DMS53 treated with DMSO at 0.1 percent for 48 hours (cell line): ENCODE results near the gene YIF1A.

Experiments used
- DNase-seq: peaks from one replicate; lab custom pipeline; 2025; ENCODE audit not compliant: unreplicated experiment; lab: John Stamatoyannopoulos, UW

The YIF1A gene

GRCh38 chr11:66248903-66249302, 40.0 kb downstream of the YIF1A start:
- DNase-seq, result no peak

DNA sequence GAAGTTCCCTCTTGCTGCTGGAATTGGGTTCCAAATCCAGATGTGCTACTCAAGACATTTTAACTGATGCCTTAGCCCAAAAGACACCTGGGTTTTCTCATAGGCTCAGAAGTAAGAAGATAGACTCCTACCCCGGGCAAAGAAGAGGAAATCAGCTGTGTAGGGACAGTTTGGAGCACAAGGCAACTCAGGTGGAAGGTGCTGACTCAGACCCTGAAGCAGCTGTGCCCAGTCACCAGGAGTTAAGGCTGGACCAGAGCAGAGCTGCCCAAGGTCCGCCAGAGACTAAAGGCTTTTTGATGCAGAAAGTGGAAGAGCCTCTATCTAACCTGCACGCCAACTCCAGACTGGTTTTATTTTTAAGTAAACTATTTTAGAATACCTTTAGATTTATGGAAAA, 41.1 kb downstream of the YIF1A start:
- DNase-seq, result no peak

DNA sequence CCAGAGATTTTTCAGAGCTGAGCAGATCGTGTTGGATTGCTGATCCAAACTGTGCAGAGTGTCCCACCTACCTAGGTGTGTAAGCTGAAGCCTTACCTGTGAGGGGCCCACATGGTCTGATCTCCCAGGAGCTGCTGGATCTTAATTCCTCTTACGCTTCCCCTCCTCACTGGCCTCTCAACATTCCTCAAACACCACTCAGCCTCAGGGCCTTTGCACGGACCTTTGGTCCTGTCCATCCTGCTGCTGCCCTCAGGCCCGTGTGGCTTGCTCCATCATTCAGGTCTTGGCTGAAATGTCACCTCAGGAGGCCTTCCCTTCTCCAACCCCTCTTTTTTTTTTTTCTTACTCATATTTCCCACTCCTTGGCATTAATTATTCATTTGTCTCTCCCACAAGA, 41.6 kb downstream of the YIF1A start:
- DNase-seq, result no peak

DNA sequence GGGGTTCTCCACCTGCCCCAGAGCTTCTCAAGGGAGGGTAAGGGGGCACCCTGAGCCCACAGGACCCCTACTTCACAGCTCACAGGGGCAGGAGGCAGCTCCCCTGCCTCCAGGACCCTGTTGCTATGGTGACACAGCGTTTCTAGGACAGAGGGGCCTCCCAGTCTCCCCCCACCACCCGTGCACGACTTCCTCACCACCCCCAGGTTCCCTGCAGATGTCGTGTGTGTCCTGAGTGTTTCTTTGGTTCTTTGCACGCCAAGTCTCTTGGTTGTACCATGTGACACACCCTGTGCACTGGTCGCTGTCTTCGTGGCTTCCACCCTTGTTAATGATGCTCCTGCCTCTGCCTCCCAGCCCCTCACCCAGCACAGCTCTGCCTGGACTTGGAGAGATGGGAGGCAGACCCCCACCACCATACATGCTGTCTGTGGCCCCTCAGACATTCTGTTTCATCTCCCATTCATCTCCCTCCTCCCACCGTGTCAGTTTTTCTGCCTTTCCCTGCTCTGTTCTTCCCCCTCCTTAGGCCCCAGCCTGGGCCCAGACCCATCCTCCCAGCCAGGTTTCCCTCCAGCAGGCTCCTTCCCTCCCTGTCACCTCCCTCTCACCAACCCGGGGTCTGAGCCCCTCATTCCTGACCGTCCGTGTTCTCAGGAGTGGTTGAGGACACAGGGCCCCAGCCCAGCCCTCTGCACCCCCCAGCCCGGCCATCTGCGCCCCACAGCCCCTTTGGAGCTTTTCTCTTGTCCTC, 45.0 kb downstream of the YIF1A start:
- no peak for DNase-seq

GRCh38 chr11:66242095-66242765, 46.7 kb downstream of the YIF1A start:
- DNase-seq, result no peak

DNA sequence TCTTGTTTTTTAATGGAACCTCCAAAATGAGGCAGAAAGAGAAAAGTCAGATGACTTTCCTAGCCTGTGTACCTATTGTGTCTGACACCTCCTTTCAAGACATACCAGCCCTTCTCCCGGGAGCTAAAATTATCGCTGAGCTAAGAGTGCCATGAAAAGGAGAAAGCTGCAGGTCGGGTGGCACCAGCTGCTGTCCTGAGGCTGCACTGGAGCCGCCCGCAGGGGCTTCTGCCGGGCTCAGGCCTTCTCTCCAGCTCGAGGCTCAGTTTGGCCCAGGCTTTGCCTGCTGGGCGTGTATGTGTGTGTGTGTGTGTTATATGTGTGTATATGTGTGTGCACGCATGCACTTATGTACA, 48.2 kb downstream of the YIF1A start:
- DNase-seq, result no peak

DNA sequence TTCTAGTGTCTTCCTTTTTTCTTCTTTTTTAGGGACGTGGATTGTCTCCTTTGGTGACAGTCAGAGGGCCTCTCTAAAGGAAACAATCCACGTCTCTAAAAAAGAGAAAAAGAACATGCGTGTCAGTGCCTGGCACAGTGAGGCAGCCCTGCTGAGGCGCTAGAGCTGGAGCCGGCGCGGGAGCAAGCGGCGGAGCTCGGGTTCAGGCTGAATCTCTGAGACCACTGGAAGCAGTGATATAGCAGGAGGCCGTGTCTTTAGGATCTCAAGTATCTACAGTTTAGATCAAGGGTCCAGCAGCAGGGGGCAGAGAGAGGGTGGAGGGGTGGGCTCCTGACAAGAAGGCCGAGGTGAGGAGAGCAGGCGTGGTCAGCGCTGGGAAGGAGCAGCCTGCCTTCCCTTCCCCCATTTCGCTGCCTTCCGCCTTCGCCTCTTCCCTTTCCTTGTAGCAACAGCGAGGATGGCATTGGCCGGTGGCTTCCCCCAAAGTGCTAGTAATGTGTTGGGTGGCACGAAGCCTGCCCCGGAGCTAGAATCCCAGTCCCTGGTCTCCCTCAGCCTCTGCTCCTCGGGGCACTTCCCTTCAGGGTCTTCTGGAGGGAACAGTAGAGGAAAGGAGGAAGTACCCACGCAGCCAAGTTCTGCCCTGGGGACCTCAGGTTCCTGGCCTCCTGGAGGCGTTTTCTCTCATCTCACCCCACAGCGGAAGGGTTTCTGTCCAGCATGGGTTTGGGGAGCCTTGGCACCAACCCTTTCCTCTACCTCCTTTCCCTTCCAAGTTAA, 48.8 kb downstream of the YIF1A start:
- no peak for DNase-seq

DNA sequence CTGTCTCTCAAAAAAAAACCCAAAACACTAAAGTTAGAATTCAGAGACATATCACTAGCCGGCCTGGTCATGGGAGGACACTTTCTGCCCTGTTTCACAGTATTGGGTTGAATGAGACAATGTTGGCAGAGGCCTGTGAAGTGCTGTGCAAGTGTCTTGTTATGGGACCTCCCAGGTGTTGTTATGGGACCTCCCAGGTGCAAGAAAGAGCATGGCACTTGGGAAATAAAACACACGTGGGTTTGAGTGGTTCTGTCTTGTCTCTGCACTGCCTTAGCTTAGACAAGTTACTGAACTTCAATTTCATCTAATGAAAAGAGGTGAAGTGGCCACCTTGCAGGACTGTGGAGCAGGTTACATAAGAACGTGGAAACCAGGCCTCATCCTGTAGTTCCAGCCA, 49.4 kb downstream of the YIF1A start:
- DNase-seq, result no peak

GRCh38 chr11:66238786-66239413, 50.0 kb downstream of the YIF1A start:
- DNase-seq, result no peak

- no peak for DNase-seq
These were observed 51.1 kb downstream of the YIF1A start for GRCh38 chr11:66237867-66238266.

DNA sequence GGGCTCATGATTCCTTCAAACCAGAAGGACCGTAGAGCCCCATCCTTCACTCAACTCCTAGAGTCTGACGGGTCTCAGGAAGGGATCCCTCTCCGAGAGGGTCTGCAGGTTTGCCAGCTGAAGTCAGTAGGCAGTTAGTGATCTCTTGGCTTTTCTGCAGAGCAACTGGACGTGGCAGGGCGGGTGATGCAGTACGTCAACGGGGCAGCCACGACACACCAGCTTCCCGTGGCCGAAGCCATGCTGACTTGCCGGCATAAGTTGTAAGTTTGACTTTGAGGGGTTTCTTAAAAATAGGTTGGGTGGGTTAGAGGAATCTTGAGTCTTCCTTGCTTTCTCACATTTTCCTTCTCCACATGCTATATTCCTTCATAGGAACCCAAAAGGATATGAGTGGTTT, 53.8 kb downstream of the YIF1A start:
- no peak for DNase-seq
